SIG-M5 treated with dmso at 0.1 percent for 504 hours (cell line): ENCODE data around the gene CPNE4.

ENCODE experiments used
- DNase-seq: peaks from one replicate; lab custom pipeline; 2025; ENCODE audit not compliant: unreplicated experiment; lab: John Stamatoyannopoulos, UW

CPNE4 gene

GRCh38 chr3:131705558-131706051, 329.2 kb downstream of the CPNE4 start:
- DNase-seq = no peak

- DNase-seq = no peak
Observed at GRCh38 chr3:131705099-131705498, 329.7 kb downstream of the CPNE4 start.

- DNase-seq = no peak
Observed at GRCh38 chr3:131704098-131704497, 330.7 kb downstream of the CPNE4 start.

DNA sequence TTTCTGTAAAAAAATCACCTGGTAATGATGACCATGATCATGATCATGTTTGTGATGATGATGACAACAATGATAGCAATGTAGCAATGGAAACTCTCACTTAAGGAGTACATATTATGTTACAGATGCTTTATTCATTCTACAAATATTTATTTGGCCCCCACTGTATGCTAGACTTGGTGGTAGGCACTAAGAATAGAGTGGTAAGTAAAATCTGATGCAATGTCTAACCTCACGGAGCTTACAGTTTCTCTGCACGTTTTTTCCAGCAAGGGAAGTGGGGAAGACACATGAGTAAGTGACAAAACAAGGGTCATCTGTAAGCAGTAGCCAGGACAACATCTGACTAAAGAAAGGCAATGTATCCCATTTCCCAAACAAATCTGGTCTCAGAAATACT, 332.7 kb downstream of the CPNE4 start:
- DNase-seq = no peak

- no peak for DNase-seq
Observed at GRCh38 chr3:131701153-131701770, 333.6 kb downstream of the CPNE4 start.

- DNase-seq = no peak
Observed at GRCh38 chr3:131699001-131699400, 335.8 kb downstream of the CPNE4 start.

- DNase-seq = no peak
Observed at GRCh38 chr3:131694376-131694775, 340.4 kb downstream of the CPNE4 start.

DNA sequence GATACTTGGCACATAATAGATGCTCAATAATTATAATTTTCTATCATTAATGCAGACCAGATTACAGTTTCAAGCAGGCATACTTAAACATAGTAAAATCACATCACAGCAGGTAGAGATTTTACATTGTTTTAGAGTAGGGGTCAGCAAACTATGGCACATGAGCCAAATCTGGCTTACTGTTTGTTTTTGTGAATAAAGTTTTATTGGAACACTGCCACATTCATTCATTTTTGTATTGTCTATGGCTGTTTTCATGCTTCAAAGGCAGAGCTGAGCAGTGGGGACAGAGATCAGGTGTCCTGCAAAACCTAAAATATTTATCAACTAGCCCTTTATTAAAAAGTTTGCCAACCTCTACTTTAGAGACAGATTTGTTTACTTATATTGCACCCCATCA, 342.5 kb downstream of the CPNE4 start:
- no peak for DNase-seq

GRCh38 chr3:131690800-131691199, 344.0 kb downstream of the CPNE4 start:
- DNase-seq = no peak

DNA sequence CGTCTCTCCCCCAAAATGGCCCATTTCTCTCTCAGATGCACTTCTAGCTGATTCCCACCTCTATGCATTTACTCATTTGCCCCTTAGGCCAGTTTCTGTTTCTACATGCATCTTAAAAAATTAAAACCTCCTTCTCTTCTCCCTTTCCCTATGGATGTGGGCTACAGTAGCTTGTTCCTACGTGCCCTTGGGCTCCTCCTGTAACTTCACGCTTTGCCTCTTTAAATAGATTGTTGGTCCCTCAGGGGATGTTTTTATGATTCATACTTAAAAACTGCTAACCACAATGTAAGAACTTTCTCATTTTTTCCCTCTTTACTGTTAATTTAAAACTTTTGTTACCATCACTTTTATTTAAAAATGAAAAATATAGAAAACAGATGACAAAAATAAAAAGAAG, 346.4 kb downstream of the CPNE4 start:
- DNase-seq = no peak

DNA sequence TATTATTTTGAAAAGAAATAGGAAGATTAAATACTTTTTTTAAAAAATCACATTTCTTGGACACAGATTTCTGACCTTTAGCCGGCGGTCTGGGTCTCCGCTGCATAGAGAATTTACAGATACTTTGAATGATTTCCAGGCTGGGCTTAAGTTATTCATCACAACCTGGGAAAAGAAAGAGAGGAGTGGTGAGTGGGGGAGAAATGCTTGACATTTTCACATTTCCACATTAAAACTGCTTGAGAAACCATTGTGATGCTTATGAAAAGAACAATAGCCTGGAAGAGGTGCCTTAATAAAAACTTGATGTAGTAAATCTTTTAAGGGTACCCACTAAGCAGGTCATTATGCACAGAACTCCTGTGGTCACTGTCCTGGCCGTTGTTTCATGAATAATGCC, 365.2 kb downstream of the CPNE4 start:
- no peak for DNase-seq

DNA sequence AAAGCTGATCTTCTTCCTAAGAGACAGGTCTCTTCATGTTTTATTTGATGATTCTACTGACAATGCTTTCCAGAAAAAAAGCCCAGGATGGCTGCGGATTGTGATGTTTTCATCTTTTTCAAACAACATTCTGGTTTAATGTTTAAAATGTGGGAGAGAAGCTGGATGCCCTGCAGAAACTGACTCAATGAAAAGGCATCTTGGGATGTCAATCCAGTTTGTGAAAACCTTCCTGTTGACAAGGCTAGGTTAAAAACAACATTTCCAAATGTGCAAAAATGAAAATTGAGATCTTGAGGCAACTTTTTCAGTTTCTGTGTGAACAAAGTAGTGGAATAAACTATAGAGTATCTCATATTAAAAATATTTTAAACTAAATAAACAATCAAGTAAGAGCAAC, 376.0 kb downstream of the CPNE4 start:
- DNase-seq = no peak

DNA sequence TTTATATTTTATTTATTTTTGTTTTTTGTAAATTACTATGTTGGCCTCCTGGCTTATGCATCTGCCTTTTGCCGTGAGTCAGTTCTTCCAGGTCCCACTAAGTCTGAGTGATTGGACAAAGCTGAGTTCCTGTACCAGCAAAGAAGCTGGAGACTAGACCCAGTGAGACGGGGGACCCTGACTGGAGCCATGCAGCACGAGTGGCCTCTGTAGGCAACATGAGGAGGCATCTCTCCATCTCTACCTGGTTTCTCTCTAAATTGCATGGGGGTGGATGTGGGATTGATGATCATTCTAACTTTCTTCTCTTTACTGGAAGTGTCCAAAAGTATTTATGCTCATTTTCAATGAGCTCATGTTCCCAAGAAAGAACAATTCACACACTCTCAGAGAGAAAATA, 376.7 kb downstream of the CPNE4 start:
- DNase-seq = no peak

DNA sequence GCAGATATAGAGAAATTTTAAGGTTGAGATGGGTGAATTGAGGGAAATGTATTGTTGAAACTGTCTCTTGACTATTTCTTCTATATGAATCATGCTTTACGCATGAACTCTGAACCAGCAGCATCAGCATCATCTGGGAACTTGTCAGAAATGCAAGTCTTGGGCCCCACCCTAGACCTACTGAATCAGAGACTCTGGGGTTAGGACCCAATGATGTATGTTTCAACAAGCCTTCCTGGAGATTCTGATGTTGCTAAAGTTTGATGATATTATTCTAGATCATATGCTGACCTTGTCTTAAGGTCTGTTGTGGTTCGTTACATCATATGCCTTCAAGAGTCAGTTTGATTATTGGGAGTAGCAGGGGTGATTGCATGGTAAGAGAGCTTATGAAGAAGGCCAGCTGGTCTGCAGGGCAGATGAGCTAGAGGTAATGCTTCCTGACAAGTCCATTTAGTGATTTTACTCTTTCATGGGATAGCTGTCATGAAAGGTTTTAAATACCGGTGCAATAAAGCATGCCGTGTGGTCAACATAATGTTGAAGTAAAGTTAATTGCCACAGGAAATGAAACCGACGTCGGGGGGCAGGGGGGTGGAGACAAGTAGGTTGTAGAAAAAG, 379.6 kb downstream of the CPNE4 start:
- no peak for DNase-seq

DNA sequence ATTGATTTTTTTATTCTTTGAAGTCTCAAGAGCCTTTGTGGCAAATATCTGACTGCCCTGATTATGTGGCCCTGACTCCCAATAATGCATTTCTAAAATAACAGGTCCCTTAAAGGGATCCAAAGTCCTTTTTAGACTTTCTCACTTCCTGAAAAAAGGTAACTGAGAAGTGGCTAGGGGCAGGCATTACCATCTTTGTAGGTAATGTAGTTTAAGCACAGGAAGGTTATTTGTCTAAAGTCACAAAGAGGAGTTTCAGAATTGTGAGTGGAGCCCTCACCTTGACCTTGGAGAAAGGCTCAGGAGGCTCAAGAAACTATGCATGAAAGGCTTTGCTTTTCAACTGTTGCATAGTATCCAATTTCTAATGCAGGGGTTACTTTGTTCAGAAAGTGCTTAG, 389.2 kb downstream of the CPNE4 start:
- DNase-seq = no peak

DNA sequence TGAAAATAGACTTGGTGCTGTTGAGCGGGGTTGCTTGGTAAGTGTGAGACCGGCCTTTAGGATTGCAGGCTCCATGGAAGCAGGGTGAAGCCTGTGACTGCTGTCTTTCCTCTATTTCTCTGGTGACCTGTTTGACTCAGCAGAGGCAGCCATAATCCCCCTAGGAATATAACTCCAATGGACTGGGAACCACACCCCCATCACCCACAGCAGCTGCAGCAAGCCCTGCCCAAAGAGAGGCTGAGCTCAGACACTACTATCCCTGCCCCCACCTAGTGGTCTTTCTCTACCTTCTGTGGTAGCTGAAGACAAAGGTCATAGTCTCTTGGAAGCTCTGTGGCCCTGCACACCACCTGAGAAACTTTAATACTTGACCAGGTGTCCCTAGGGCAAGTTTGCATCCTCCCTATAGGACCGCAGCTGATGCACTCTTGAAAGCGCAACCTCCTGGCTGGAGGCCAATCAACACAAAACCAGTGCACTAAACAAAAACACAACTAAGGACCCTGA, 398.5 kb downstream of the CPNE4 start:
- no peak for DNase-seq

DNA sequence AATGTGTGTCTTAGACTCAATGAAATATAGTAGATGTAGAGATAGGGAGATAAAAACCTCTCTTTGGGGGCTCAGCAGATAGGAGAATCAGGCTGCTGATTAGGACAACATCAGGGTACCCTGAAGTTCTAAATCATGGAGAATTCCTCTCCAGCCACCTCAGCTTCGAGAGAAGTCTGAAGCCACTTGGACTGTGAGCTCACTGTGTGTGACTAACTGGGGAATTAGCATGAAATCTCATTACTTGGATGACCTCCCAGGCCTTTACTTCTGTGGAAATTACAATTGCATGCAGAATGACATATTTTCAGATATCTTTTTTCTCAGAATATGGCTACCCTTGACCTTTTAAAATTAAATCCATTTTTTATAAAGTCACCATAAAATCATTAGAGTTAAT, 404.0 kb downstream of the CPNE4 start:
- DNase-seq = no peak

DNA sequence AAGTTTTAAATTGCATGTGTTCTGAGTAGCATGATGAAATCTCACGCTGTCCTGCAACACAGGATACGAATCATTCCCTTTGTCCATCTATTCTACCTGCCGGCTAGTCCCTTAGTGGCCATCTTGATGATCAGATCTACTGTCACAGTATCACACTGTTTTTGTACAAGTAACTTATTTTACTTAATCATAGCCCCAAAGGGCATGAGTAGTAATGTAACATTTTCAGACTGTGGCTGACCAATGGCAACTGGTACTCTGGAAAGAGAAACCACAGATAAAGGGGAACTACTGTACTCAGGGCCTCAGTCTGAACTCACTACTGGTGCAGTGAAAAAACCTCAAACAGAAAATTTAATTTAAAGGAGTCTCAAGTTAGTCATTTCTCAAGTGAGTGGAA, 404.7 kb downstream of the CPNE4 start:
- peak; percentile 74 for DNase-seq

DNA sequence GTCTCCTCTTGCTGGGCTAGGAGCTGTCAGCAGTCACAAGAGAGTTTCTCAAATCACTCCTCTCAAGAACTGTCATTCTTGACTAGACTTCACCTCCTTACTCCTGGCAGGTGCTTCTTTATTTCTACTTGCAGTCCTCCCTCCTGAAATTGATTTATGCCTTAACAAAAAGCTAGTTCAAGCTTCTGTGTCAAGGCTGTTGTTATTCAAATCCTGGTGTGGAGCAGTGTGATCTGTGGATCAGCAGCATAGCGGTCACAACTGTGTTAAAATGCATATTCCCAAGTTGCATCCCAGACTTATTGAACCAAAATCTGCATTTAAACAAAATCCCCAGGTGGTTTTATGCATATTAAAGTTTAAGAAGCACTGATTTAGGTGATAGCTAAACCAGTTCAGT, 411.4 kb downstream of the CPNE4 start:
- no peak for DNase-seq

- no peak for DNase-seq
Observed at GRCh38 chr3:131622726-131623125, 412.1 kb downstream of the CPNE4 start.

- no peak for DNase-seq
Observed at GRCh38 chr3:131620977-131621376, 413.8 kb downstream of the CPNE4 start.

DNA sequence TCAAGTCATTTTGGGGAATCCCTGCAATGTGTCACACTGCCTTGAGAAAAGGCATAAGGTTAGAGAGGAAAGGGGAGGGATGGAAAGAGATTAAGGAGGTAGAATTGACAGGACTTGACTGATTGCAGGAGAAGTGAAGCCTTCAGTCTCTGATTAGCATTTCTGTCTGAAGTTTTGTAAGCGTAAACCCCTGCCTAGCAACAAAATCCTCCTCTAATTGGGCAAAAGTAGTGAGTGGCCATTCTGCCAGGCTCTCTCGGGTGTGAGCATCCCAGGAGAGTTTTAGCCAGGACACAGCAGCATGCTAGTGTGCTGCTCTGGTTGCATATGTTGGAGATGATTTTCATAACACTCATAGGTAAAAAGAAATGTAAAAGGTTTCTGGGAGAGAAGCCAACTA, 415.0 kb downstream of the CPNE4 start:
- no peak for DNase-seq

GRCh38 chr3:131616719-131617118, 418.1 kb downstream of the CPNE4 start:
- DNase-seq = no peak
